HepG2 (cell line): ENCODE measurements around the gene WTAP. TPM values are rescaled to one million over a fixed set of nuclear protein-coding genes. Genes with fewer than 3 reads are reported as not detected.

ENCODE experiments used
- ARNTL ChIP-seq: sonication (generic); formaldehyde crosslinking; IDR thresholded peaks from 2 replicates; pipeline ENCODE4 v1.4.0; 2020; ENCODE audit warnings: mild to moderate bottlenecking, missing genetic modification reagents
- ATF3 ChIP-seq: sonication (generic); formaldehyde crosslinking; IDR thresholded peaks from 2 replicates; pipeline ENCODE4 v1.4.0; 2020; ENCODE audit warnings: missing genetic modification reagents
- JUN ChIP-seq: sonication (generic); formaldehyde crosslinking; IDR thresholded peaks from 2 replicates; pipeline ENCODE4 v1.4.0; 2020; ENCODE audit warnings: mild to moderate bottlenecking, missing genetic modification reagents
- SKI ChIP-seq: fragments of 450-650 bp; IDR thresholded peaks from one replicate; pipeline ENCODE4 v1.6.1; 2018; ENCODE audit warnings: mild to moderate bottlenecking; ENCODE audit not compliant: partially characterized antibody
- SNAPC4 ChIP-seq: sonication (generic); formaldehyde crosslinking; IDR thresholded peaks from 2 replicates; pipeline ENCODE4 v1.4.0; 2020; ENCODE audit warnings: mild to moderate bottlenecking, missing genetic modification reagents
- TERF1 ChIP-seq: sonication (generic); formaldehyde crosslinking; IDR thresholded peaks from 2 replicates; pipeline ENCODE4 v1.8.0; 2022; ENCODE audit warnings: mild to moderate bottlenecking, missing genetic modification reagents, moderate library complexity
- TFDP2 ChIP-seq: sonication (generic); formaldehyde crosslinking; IDR thresholded peaks from 2 replicates; pipeline ENCODE4 v1.4.0; 2020; ENCODE audit warnings: missing genetic modification reagents
- ZNF142 ChIP-seq: sonication (generic); formaldehyde crosslinking; IDR thresholded peaks from 2 replicates; pipeline ENCODE4 v1.4.0; 2020; ENCODE audit warnings: missing genetic modification reagents
- ZNF589 ChIP-seq: sonication (generic); formaldehyde crosslinking; conservative IDR thresholded peaks from 2 replicates; pipeline ENCODE4 v1.8.0; 2022; ENCODE audit warnings: mild to moderate bottlenecking, moderate library complexity, missing genetic modification reagents
- ZNF597 ChIP-seq: sonication (generic); formaldehyde crosslinking; IDR thresholded peaks from 2 replicates; pipeline ENCODE4 v1.5.0; 2020; ENCODE audit warnings: missing genetic modification reagents
- ZNF619 ChIP-seq: sonication (generic); formaldehyde crosslinking; IDR thresholded peaks from 2 replicates; pipeline ENCODE4 v1.4.0; 2020; ENCODE audit warnings: mild to moderate bottlenecking, missing genetic modification reagents
- ZNF790 ChIP-seq: sonication (generic); formaldehyde crosslinking; IDR thresholded peaks from 2 replicates; pipeline ENCODE4 v1.8.0; 2022; ENCODE audit warnings: missing genetic modification reagents, mild to moderate bottlenecking, borderline replicate concordance
- polyA plus RNA-seq, 8 experiments: library from polyadenylated mRNA; depleted of rRNA in 3 of 8; stranded (reverse) in 7 of 8; unstranded in 1 of 8; fragments of >200 nt; fragmentation: Illumina TruSeq in 4 of 8; extraction: Trizol in 4 of 8; gene quantifications; 2 replicates each; pipeline versions ENCODE4 v1.2.1 to v1.2.3, GENCODE V29; 2011 to 2016; ENCODE audit warnings: low read depth in 4 of 8, missing spikeins in 1 of 8, mixed read lengths in 1 of 8; ENCODE audit not compliant: insufficient read depth in 1 of 8
- total RNA-seq, 5 experiments: library from RNA; depleted of rRNA; stranded (reverse); fragments of >200 nt; fragmentation: Illumina TruSeq; extraction: Trizol; gene quantifications; 2 replicates each; pipeline ENCODE4 v1.2.3, GENCODE V29; 2016; ENCODE audit warnings: low read depth in 1 of 5

The WTAP gene
- total and polyA plus RNA-seq, 2 of the 13 experiments (the other 11 are each of a cell fraction or from before 2014, with no cell fraction given), result 31.6 to 167 TPM

- peak; percentile 95 for TF ChIP-seq SNAPC4
- peak; percentile 100 for TF ChIP-seq ZNF619
- TF ChIP-seq TFDP2 (CRISPR knock-in tag), result peak; percentile 91
- peak; percentile 60; the same call in 1 of the 2 replicates for TF ChIP-seq TERF1 (CRISPR knock-in tag)
- TF ChIP-seq JUN, result peak; percentile 72; the same call in 1 of the 2 replicates
- TF ChIP-seq ARNTL (CRISPR knock-in tag), result peak; percentile 96
- TF ChIP-seq ZNF790 (CRISPR knock-in tag), result peak; percentile 95
- TF ChIP-seq ZNF589 (CRISPR knock-in tag), result peak; percentile 92; the same call in 1 of the 2 replicates
- peak; percentile 71 for TF ChIP-seq SKI
- TF ChIP-seq ZNF142, result peak; percentile 94
- no peak for TF ChIP-seq ZNF597 (CRISPR knock-in tag)
- peak; percentile 69; the same call in 1 of the 2 replicates for TF ChIP-seq ATF3 (CRISPR knock-in tag)
Observed at GRCh38 chr6:159726918-159727716, at the start of gene WTAP (continued).
